GM21717 (cell line): ENCODE data around the gene IZUMO1R.
"Not testable (repeated sequence)": the region's sequence is repeated elsewhere in the genome, so short reads cannot be mapped to it uniquely, and the experiment has no call there.

Experiments
- ATAC-seq: cut with Tn5 transposase; IDR thresholded peaks from one replicate; pipeline ENCODE4 v1.9.1; 2021; ENCODE audit warnings: mild to moderate bottlenecking, moderate library complexity; ENCODE audit not compliant: unreplicated experiment

The IZUMO1R gene

DNA sequence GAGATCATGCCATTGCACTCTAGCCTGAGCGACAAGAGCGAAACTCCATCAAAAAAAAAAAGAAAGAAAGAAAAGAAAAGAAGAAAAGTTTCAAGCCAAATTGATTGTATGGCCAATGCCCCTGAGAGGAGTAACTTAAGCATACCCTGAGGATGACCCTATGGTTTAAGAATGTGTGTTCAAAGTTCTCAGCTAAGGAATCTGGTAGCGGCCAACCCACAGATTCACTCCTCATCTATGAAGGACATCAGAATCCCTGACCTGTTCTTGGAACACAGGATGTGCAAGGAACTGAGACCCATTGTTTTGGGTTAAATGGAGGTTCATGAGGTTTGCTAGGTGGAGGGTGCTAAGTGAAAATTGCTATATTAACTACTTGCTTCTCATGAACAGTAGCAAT, 18.1 kb downstream of the IZUMO1R start:
- no peak for ATAC-seq

DNA sequence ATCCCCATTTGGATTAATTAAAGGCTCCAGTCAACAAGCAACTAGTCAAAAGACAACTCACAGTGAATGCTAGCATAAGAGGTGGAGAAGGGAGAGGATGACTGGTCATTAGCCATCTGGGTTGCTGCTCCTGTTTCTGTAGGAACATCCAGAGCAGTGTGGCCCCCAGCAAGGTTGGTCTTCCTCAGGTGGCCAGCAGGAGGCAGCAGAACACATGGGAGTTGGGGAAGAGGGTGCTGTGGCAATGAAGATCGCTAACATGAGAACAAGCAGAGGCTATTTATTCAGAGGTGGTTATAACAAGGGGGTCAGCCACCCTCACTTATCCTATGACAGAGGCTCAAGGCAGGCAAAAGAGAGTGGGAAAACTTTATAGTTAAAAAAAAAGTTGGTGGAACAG, 21.3 kb downstream of the IZUMO1R start:
- peak; percentile 83 for ATAC-seq

- ATAC-seq: no peak
Observed at GRCh38 chr11:94326947-94327346, 22.6 kb downstream of the IZUMO1R start.

DNA sequence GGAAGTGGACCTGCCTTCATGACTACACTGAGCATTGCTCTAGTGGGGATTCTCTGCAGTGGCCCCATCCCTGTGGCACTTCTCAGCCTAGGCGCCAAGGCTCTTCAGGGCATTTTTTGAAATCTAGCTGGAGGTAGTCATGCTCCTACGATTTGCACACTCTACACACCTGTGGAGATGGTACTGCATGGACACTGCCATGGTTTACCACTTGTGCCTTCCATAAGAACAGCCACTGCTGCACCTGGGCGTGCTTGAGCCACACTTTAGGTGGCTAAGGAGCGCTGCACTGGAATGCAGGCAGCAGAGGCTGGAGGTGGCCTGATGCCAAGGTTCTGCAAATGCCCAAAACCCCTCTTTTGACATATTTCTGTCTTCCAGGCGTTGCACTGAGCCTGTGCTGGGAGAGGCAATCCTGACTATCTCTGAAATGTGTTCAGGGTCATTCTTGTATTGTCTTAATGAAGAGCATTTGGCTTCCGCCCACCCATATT, 24.3 kb downstream of the IZUMO1R start:
- no peak for ATAC-seq

- no peak for ATAC-seq
Observed at GRCh38 chr11:94329501-94329900, 25.1 kb downstream of the IZUMO1R start.

DNA sequence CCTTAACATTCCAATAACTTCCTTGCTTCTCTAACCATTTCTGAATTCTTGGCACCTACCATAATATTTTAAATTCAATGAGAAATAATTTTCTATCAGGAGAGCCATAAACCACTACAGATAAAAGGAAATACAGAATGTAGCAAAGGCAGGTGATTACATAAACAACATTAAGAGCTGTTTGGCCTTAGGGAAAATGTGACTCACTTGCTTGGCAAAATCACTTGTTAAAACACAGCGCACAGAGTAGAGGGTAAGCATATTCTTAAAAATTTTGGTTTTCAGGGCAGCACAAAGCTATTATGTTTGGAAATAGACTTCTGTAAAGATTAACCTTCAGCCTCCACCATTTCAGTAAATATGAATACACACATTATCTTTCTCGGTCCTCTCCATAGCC, 26.4 kb downstream of the IZUMO1R start:
- ATAC-seq: no peak

DNA sequence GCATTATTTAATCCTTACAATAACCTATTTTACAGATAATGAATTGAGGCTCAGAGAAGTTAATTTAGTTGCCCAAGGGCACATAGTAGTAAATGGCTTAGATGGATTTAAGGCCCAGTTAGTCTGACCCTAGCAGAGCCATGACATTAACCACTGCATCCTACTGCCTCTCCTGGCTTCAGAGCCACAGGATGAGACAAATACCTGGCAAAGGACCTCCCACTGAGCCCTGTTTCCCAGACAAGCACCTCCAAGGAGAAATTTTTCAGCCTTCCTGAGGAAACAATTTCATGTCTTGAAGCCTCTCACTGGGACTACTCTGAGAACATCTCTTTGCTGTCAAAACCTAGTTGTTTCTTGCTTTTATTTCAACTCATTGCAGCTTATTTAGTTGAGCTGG, 28.4 kb downstream of the IZUMO1R start:
- no peak for ATAC-seq

DNA sequence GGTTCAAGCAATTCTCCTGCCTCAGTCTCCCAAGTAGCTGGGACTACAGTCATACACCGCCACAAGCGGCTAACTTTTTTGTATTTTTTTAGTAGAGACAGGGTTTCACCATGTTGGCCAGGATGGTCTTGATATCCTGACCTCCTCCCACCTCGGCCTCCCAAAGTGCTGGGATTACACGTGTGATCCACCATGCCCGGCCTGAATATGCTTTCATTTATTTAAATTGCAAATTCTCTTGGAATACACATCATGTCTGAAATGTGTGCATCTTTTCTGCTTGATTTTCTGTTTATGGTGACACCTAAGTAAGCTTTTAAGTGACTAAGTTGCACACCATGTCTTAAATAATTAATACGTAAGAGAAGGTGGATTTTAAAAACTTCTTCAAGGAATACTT, 31.7 kb downstream of the IZUMO1R start:
- no peak for ATAC-seq

DNA sequence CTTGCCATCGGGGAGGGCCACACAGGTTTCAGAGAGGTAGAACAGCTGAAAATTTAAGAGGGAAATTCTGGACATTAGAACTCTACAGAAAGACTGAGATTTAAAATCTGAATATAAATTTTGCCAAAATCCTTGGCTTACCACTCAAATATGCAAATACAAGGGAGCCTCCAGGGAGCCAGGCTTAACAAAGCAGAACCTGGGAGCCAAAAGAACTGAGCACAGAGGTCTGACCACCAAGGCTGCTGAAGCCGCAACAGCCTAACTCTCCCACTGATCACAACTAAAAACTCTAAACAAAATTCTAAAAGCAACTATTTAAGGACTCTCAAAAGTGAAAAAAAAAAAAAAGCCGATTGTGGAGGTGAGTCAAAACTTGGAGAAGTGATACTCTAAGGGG, 34.3 kb downstream of the IZUMO1R start:
- ATAC-seq: no peak

- ATAC-seq: no peak
Observed at GRCh38 chr11:94342250-94342649, 37.9 kb downstream of the IZUMO1R start.

DNA sequence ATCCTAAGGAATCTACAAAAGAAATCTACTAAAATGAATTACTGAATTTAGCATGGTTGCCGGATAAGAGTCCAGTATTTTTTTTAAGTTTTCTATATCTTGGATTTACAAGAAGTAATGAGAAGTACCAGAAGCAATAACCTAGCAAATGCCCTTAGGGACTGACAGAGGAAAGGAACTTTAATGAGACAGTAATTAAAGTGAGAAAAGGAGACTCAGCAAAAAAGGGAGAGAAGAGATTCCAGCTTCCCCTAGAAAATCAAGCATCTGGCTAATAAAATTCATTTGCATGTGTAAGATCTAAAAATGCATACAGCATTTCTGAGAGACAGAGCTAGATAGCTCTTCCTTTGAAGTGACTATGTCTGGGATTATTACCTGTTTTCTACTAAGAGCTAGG, 39.1 kb downstream of the IZUMO1R start:
- no peak for ATAC-seq

- ATAC-seq: not testable (repeated sequence)
Observed at GRCh38 chr11:94346311-94346710, 41.9 kb downstream of the IZUMO1R start.

DNA sequence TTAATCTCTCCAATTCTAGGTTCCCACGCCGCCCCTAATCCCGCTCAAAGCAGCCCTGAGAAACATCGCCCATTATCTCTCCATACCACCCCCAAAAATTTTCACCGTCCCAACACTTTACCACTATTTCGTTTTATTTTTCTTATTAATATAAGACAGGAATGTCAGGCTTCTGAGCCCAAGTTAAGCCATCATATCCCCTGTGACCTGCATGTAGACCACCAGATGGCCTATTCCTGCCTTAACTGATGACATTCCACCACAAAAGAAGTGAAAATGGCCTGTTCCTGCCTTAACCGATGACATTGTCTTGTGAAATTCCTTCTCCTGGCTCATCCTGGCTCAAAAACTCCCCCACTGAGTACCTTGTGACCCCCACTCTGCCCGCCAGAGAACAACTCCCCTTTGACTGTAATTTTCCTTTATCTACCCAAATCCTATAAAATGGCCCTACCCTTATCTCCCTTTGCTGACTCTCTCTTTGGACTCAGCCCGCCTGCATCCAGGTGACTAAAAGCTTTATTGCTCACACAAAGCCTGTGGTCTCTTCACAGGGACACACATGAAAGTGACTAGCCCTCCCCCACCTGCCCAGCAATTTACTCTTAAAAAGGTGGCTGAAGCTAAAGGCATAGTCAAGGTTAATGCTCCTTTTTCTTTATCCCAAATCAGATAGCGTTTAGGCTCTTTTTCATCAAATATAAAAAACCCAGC, 46.6 kb downstream of the IZUMO1R start:
- not testable (repeated sequence) for ATAC-seq
